CD8-positive, alpha-beta memory T cell (primary cell): ENCODE data around the gene CTNNA3. TPM values are rescaled to one million over a fixed set of nuclear protein-coding genes. Genes with fewer than 3 reads are reported as not detected.

Source experiments
- CTCF ChIA-PET: fragments of 350-600 bp; sonication (Branson Sonifier 250); formaldehyde crosslinking; loops from one replicate; lab custom pipeline; 2021; ENCODE audit warnings: antibody characterized with exemption; lab: Charles Lee
- POLR2A ChIA-PET: fragments of 350-600 bp; sonication (Branson Sonifier 250); formaldehyde crosslinking; loops from one replicate; lab custom pipeline; 2021; ENCODE audit warnings: antibody characterized with exemption; lab: Charles Lee
- DNase-seq, 5 donors: peaks; one replicate each; pipeline versions ENCODE4 v3.0.0 to v3.0.0-alpha.2; 2020 to 2022; ENCODE audit warnings: mixed read lengths in 1 of 5
- H3K27ac ChIP-seq: one replicate; pipeline ENCODE4 v1.7.0; 2013; ENCODE audit warnings: low read depth, mild to moderate bottlenecking, low read length, moderate library complexity
- H3K27me3 ChIP-seq: 2 replicates; pipeline ENCODE4 v1.7.0; 2013; ENCODE audit warnings: low read length, mild to moderate bottlenecking; ENCODE audit not compliant: insufficient read depth, poor library complexity, severe bottlenecking
- H3K36me3 ChIP-seq: 2 replicates; pipeline ENCODE4 v1.7.0; 2013; ENCODE audit warnings: mild to moderate bottlenecking, low read length, moderate library complexity; ENCODE audit not compliant: insufficient read depth
- H3K4me1 ChIP-seq: 2 replicates; pipeline ENCODE4 v1.7.0; 2013; ENCODE audit warnings: mild to moderate bottlenecking, low read length, moderate library complexity; ENCODE audit not compliant: insufficient read depth
- H3K4me3 ChIP-seq: 2 replicates; pipeline ENCODE4 v1.7.0; 2013; ENCODE audit warnings: mild to moderate bottlenecking, low read length
- H3K9me3 ChIP-seq: 2 replicates; pipeline ENCODE4 v1.7.0; 2013; ENCODE audit warnings: mild to moderate bottlenecking, low read length
- H3K27ac Mint-ChIP-seq, 8 donors: one replicate each; pipeline ENCODE4 v1.8.0; 2020 to 2021; ENCODE audit warnings: mixed read lengths in 8 of 8, mild to moderate bottlenecking in 6 of 8, inconsistent platforms in 3 of 8, moderate library complexity in 3 of 8
- H3K27me3 Mint-ChIP-seq, 2 donors: one replicate each; pipeline ENCODE4 v1.8.0; 2020 to 2021; ENCODE audit warnings: mixed read lengths in 2 of 2, mild to moderate bottlenecking in 1 of 2, moderate library complexity in 1 of 2
- H3K36me3 Mint-ChIP-seq, 3 donors: one replicate each; pipeline ENCODE4 v1.8.0; 2020 to 2021; ENCODE audit warnings: mixed read lengths in 3 of 3, inconsistent platforms in 1 of 3, mild to moderate bottlenecking in 1 of 3
- H3K4me1 Mint-ChIP-seq, 3 donors: one replicate each; pipeline ENCODE4 v1.8.0; 2020 to 2021; ENCODE audit warnings: mixed read lengths in 3 of 3, inconsistent platforms in 1 of 3, mild to moderate bottlenecking in 1 of 3
- H3K4me3 Mint-ChIP-seq, 7 donors: one replicate each; pipeline ENCODE4 v1.8.0; 2020 to 2021; ENCODE audit warnings: mixed read lengths in 7 of 7, mild to moderate bottlenecking in 6 of 7, moderate library complexity in 4 of 7, inconsistent platforms in 2 of 7
- H3K9me3 Mint-ChIP-seq, 5 donors: one replicate each; pipeline ENCODE4 v1.8.0; 2020 to 2022; ENCODE audit warnings: mixed read lengths in 5 of 5, mild to moderate bottlenecking in 3 of 5, moderate library complexity in 2 of 5, inconsistent platforms in 1 of 5
- polyA plus RNA-seq: library from polyadenylated mRNA; unstranded; fragments of 300-500 nt; fragmentation: Illumina TruSeq; gene quantifications from one replicate; pipeline ENCODE4 v1.2.3, GENCODE V29; 2021
- total RNA-seq, 2 experiments: library from RNA; stranded (reverse); gene quantifications; one replicate each; pipeline ENCODE4 v1.2.3, GENCODE V29; 2021

Gene CTNNA3
- total and polyA plus RNA-seq, 3 experiments from 2014 or later: 0.92 TPM; not detected in 2

GRCh38 chr10:67144530-67144929, 551.5 kb downstream of the CTNNA3 start:
- H3K4me3 Mint-ChIP-seq: no peak overlapping the region
- no peak overlapping the region for H3K27ac ChIP-seq
- H3K9me3 Mint-ChIP-seq: peaks cover 5 to 17% (median 8%) of the 10 kb centered on the region in 5 donors
- H3K4me1 Mint-ChIP-seq: no peaks in the 10 kb centered on the region
- no peaks in the 10 kb centered on the region for H3K27me3 ChIP-seq
- no peak overlapping the region for H3K4me3 ChIP-seq
- no peaks in the 10 kb centered on the region for H3K27me3 Mint-ChIP-seq
- peaks cover 0 to 1% (median 0%) of the 10 kb centered on the region in 3 donors for H3K36me3 Mint-ChIP-seq
- DNase-seq: no peak
- no peaks in the 10 kb centered on the region for H3K36me3 ChIP-seq
- no peaks in the 10 kb centered on the region for H3K9me3 ChIP-seq
- no peaks in the 10 kb centered on the region for H3K4me1 ChIP-seq
- CTCF ChIA-PET: no interaction called here
- POLR2A ChIA-PET: no interaction called here
- H3K27ac Mint-ChIP-seq: no peak overlapping the region

- POLR2A ChIA-PET: no interaction called here
- Mint-ChIP-seq H3K27ac (no peak overlapping the region), H3K9me3 (peaks cover 5 to 15% (median 6%) of the 10 kb centered on the region in 5 donors), H3K4me1 (no peaks in the 10 kb centered on the region), H3K27me3 (no peaks in the 10 kb centered on the region), H3K4me3 (no peak overlapping the region), H3K36me3 (peaks cover 0 to 1% (median 0%) of the 10 kb centered on the region in 3 donors)
- no peaks in the 10 kb centered on the region for H3K27me3 ChIP-seq
- H3K27ac ChIP-seq: no peak overlapping the region
- H3K4me1 ChIP-seq: no peaks in the 10 kb centered on the region
- CTCF ChIA-PET: no interaction called here
- no peaks in the 10 kb centered on the region for H3K36me3 ChIP-seq
- no peak overlapping the region for H3K4me3 ChIP-seq
- no peak for DNase-seq
- no peaks in the 10 kb centered on the region for H3K9me3 ChIP-seq
These were observed 554.7 kb downstream of the CTNNA3 start for GRCh38 chr10:67141300-67141699.

- no peak overlapping the region for H3K4me3 ChIP-seq
- no peaks in the 10 kb centered on the region for H3K36me3 ChIP-seq
- Mint-ChIP-seq H3K4me1 (no peaks in the 10 kb centered on the region), H3K9me3 (peaks cover 5 to 13% (median 6%) of the 10 kb centered on the region in 5 donors), H3K27ac (no peak overlapping the region), H3K27me3 (no peaks in the 10 kb centered on the region), H3K36me3 (peaks cover 0 to 1% (median 0%) of the 10 kb centered on the region in 3 donors), H3K4me3 (no peak overlapping the region)
- no peak for DNase-seq
- H3K4me1 ChIP-seq: no peaks in the 10 kb centered on the region
- no peaks in the 10 kb centered on the region for H3K9me3 ChIP-seq
- ChIA-PET POLR2A (no interaction called here), CTCF (no interaction called here)
- no peaks in the 10 kb centered on the region for H3K27me3 ChIP-seq
- H3K27ac ChIP-seq: no peak overlapping the region
These were observed 555.4 kb downstream of the CTNNA3 start for GRCh38 chr10:67140641-67141040.

GRCh38 chr10:67127441-67127840, 568.6 kb downstream of the CTNNA3 start:
- H3K27ac Mint-ChIP-seq: no peak overlapping the region
- Histone ChIP-seq H3K36me3 (no peaks in the 10 kb centered on the region), H3K4me1 (no peaks in the 10 kb centered on the region), H3K9me3 (no peaks in the 10 kb centered on the region), H3K27me3 (no peaks in the 10 kb centered on the region), H3K27ac (no peak overlapping the region), H3K4me3 (no peak overlapping the region)
- no peak overlapping the region for H3K4me3 Mint-ChIP-seq
- ChIA-PET POLR2A (no interaction called here), CTCF (no interaction called here)
- H3K27me3 Mint-ChIP-seq: no peaks in the 10 kb centered on the region
- peaks cover 0 to 9% (median 3%) of the 10 kb centered on the region in 5 donors for H3K9me3 Mint-ChIP-seq
- H3K36me3 Mint-ChIP-seq: no peaks in the 10 kb centered on the region
- no peaks in the 10 kb centered on the region for H3K4me1 Mint-ChIP-seq
- no peak for DNase-seq

GRCh38 chr10:67119651-67120050, 576.3 kb downstream of the CTNNA3 start:
- H3K4me3 Mint-ChIP-seq: no peak overlapping the region

GRCh38 chr10:67115972-67116371, 580.0 kb downstream of the CTNNA3 start:
- DNase-seq: no peak
- CTCF ChIA-PET: no interaction called here
- Histone ChIP-seq H3K4me3 (no peak overlapping the region), H3K4me1 (no peaks in the 10 kb centered on the region), H3K36me3 (no peaks in the 10 kb centered on the region), H3K9me3 (no peaks in the 10 kb centered on the region), H3K27me3 (no peaks in the 10 kb centered on the region), H3K27ac (no peak overlapping the region)
- Mint-ChIP-seq H3K4me3 (no peak overlapping the region), H3K36me3 (no peaks in the 10 kb centered on the region), H3K27me3 (no peaks in the 10 kb centered on the region), H3K27ac (no peak overlapping the region), H3K4me1 (no peaks in the 10 kb centered on the region), H3K9me3 (peaks cover 0 to 3% (median 0%) of the 10 kb centered on the region in 5 donors)
- POLR2A ChIA-PET: no interaction called here

More at GRCh38 chr10:67119651-67120050, 576.3 kb downstream of the CTNNA3 start:
- Mint-ChIP-seq H3K9me3 (peaks cover 0 to 9% (median 1%) of the 10 kb centered on the region in 5 donors), H3K27me3 (no peaks in the 10 kb centered on the region), H3K27ac (no peak overlapping the region), H3K4me1 (no peaks in the 10 kb centered on the region), H3K36me3 (no peaks in the 10 kb centered on the region)
- CTCF ChIA-PET: no interaction called here
- Histone ChIP-seq H3K9me3 (no peaks in the 10 kb centered on the region), H3K4me3 (no peak overlapping the region), H3K27ac (no peak overlapping the region), H3K4me1 (no peaks in the 10 kb centered on the region), H3K27me3 (no peaks in the 10 kb centered on the region), H3K36me3 (no peaks in the 10 kb centered on the region)
- POLR2A ChIA-PET: no interaction called here
- DNase-seq: no peak

GRCh38 chr10:67114945-67115344, 581.0 kb downstream of the CTNNA3 start:
- Histone ChIP-seq H3K36me3 (no peaks in the 10 kb centered on the region), H3K27me3 (no peaks in the 10 kb centered on the region), H3K4me1 (no peaks in the 10 kb centered on the region), H3K9me3 (no peaks in the 10 kb centered on the region), H3K27ac (no peak overlapping the region), H3K4me3 (no peak overlapping the region)
- no peaks in the 10 kb centered on the region for H3K4me1 Mint-ChIP-seq
- CTCF ChIA-PET: no interaction called here
- H3K36me3 Mint-ChIP-seq: no peaks in the 10 kb centered on the region
- POLR2A ChIA-PET: no interaction called here
- H3K27me3 Mint-ChIP-seq: no peaks in the 10 kb centered on the region
- H3K9me3 Mint-ChIP-seq: peaks cover 0 to 3% (median 0%) of the 10 kb centered on the region in 5 donors
- no peak overlapping the region for H3K4me3 Mint-ChIP-seq
- no peak overlapping the region for H3K27ac Mint-ChIP-seq
- DNase-seq: no peak

- Mint-ChIP-seq H3K27me3 (no peaks in the 10 kb centered on the region), H3K36me3 (no peaks in the 10 kb centered on the region), H3K27ac (no peak overlapping the region), H3K9me3 (peaks cover 0 to 3% (median 0%) of the 10 kb centered on the region in 5 donors), H3K4me3 (no peak overlapping the region), H3K4me1 (no peaks in the 10 kb centered on the region)
- Histone ChIP-seq H3K4me1 (no peaks in the 10 kb centered on the region), H3K9me3 (no peaks in the 10 kb centered on the region), H3K4me3 (no peak overlapping the region), H3K36me3 (no peaks in the 10 kb centered on the region), H3K27ac (no peak overlapping the region), H3K27me3 (no peaks in the 10 kb centered on the region)
- no peak for DNase-seq
- CTCF ChIA-PET: no interaction called here
- POLR2A ChIA-PET: no interaction called here
These were observed 583.2 kb downstream of the CTNNA3 start for GRCh38 chr10:67112765-67113164.

GRCh38 chr10:67110286-67110685, 585.7 kb downstream of the CTNNA3 start:
- CTCF ChIA-PET: no interaction called here
- no peak overlapping the region for H3K27ac ChIP-seq
- H3K36me3 Mint-ChIP-seq: no peaks in the 10 kb centered on the region

More at GRCh38 chr10:67110286-67110685, 585.7 kb downstream of the CTNNA3 start:
- POLR2A ChIA-PET: no interaction called here
- Mint-ChIP-seq H3K4me3 (no peak overlapping the region), H3K27ac (no peak overlapping the region), H3K4me1 (no peaks in the 10 kb centered on the region), H3K9me3 (no peaks in the 10 kb centered on the region), H3K27me3 (no peaks in the 10 kb centered on the region)
- Histone ChIP-seq H3K9me3 (no peaks in the 10 kb centered on the region), H3K27me3 (no peaks in the 10 kb centered on the region), H3K4me1 (no peaks in the 10 kb centered on the region), H3K36me3 (no peaks in the 10 kb centered on the region), H3K4me3 (no peak overlapping the region)
- no peak for DNase-seq
